ENCODE data around the gene ASS1.

Gene ASS1

GRCh38 chr9:130488621-130489330, 44.0 kb downstream of the ASS1 start:
- intact Hi-C loops (cut with DNase I), result no loop called here
- no peak for DNase-seq

- intact Hi-C loops (cut with DNase I), result no loop called here
These were observed 46.2 kb downstream of the ASS1 start for GRCh38 chr9:130490981-130491380.

GRCh38 chr9:130491830-130492482, 47.2 kb downstream of the ASS1 start:
- intact Hi-C loops (cut with DNase I), result no loop called here
- DNase-seq, result no peak

More at GRCh38 chr9:130490981-130491380, 46.2 kb downstream of the ASS1 start:
- no peak for DNase-seq

GRCh38 chr9:130493021-130493420, 48.3 kb downstream of the ASS1 start:
- no peak for DNase-seq
- intact Hi-C loops (cut with DNase I), result no loop called here

GRCh38 chr9:130493476-130493875, 48.7 kb downstream of the ASS1 start:
- no peak for DNase-seq

GRCh38 chr9:130495067-130495466, 50.3 kb downstream of the ASS1 start:
- intact Hi-C loops (cut with DNase I), result no loop called here
- DNase-seq, result no peak

More at GRCh38 chr9:130493476-130493875, 48.7 kb downstream of the ASS1 start:
- intact Hi-C loops (cut with DNase I), result no loop called here

GRCh38 chr9:130497139-130497538, 52.4 kb downstream of the ASS1 start:
- DNase-seq, result no peak
- intact Hi-C loops (cut with DNase I), result no loop called here

- DNase-seq, result no peak
- intact Hi-C loops (cut with DNase I), result no loop called here
These were observed 53.6 kb downstream of the ASS1 start for GRCh38 chr9:130498298-130498917.

- intact Hi-C loops (cut with DNase I), result no loop called here
- DNase-seq, result no peak
These were observed 54.3 kb downstream of the ASS1 start for GRCh38 chr9:130498918-130499698.

GRCh38 chr9:130499804-130500263, 55.1 kb downstream of the ASS1 start:
- intact Hi-C loops (cut with DNase I), result no loop called here
- no peak for DNase-seq

- intact Hi-C loops (cut with DNase I), result no loop called here
- no peak for DNase-seq
These were observed 55.8 kb downstream of the ASS1 start for GRCh38 chr9:130500340-130501180.

GRCh38 chr9:130501639-130502038, 56.9 kb downstream of the ASS1 start:
- intact Hi-C loops (cut with DNase I), result no loop called here
- no peak for DNase-seq

- no peak for DNase-seq
- intact Hi-C loops (cut with DNase I), result no loop called here
These were observed 63.5 kb downstream of the ASS1 start for GRCh38 chr9:130508218-130508617.

- DNase-seq, result no peak
- intact Hi-C loops (cut with DNase I), result no loop called here
These were observed 67.4 kb downstream of the ASS1 start for GRCh38 chr9:130512199-130512598.

GRCh38 chr9:130513078-130513477, 68.3 kb downstream of the ASS1 start:
- no peak for DNase-seq
- intact Hi-C loops (cut with DNase I), result no loop called here

GRCh38 chr9:130518233-130518632, 73.5 kb downstream of the ASS1 start:
- no peak for DNase-seq
- intact Hi-C loops (cut with DNase I), result no loop called here

GRCh38 chr9:130518943-130519799, 74.4 kb downstream of the ASS1 start:
- intact Hi-C loops (cut with DNase I), result no loop called here
- DNase-seq, result peak in 1 of 10 donors; percentile 21

GRCh38 chr9:130519927-130520326, 75.2 kb downstream of the ASS1 start:
- intact Hi-C loops (cut with DNase I), result no loop called here
- no peak for DNase-seq

- peak in 1 of 10 donors; percentile 8 for DNase-seq
- intact Hi-C loops (cut with DNase I), result no loop called here
These were observed 77.0 kb downstream of the ASS1 start for GRCh38 chr9:130521715-130522114.
